ENCODE data around the gene DAPP1.

DNA sequence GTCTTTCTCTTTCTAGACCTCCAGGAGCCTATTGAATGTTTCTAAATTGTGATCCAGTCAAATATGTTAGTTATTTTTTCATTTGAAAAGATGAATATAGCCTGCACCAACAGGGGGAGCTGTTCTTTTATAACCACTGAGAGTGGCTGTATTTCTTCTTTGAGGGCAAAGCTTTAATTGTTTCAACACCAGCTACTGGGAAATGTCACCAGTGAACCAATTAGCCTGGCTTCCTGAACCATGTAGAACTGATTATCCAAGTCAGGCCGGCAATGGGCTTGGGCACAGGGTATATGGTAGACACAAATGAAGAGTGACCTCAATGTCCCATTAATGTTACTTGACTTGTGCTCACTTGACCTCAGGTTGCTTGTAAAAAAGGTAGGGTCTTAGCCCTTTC, 4.8 kb upstream of the DAPP1 start:
- TF ChIP-seq CTCF (IDR thresholded peaks at IDR 0.05) = peak; percentile 27 to 35
- no peak for TF ChIP-seq EP300 (IDR thresholded peaks at IDR 0.05)
- no peak for TF ChIP-seq POLR2A (IDR thresholded peaks at IDR 0.05)
- TF ChIP-seq POLR2AphosphoS5 (IDR thresholded peaks at IDR 0.05) = no peak
